GM18519 (cell line): ENCODE measurements around the gene ADAMTS6.

Experiments
- ATAC-seq: cut with Tn5 transposase; IDR thresholded peaks from one replicate; pipeline ENCODE4 v1.9.1; 2021; ENCODE audit warnings: mild to moderate bottlenecking, moderate library complexity; ENCODE audit not compliant: unreplicated experiment, low FRiP score

Gene ADAMTS6

DNA sequence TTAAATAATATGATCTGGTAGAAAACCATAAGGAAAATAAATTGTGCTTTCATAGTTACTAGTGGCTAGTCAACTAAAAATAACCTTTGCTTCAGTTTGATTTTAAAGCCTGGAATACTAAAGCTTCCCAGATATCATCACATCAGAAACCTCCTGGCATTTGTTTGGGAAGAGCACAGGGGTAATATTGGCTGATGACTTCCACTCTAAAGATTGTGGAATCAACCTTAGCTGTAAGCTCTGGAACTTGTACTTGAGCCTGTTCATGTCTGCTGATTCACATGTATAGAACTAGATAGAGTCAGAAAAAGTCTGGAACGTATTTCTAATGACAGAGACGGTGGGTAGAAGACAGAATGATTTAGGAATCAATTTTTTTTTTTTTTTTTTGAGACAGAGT, 367.9 kb downstream of the ADAMTS6 start:
- no peak for ATAC-seq

DNA sequence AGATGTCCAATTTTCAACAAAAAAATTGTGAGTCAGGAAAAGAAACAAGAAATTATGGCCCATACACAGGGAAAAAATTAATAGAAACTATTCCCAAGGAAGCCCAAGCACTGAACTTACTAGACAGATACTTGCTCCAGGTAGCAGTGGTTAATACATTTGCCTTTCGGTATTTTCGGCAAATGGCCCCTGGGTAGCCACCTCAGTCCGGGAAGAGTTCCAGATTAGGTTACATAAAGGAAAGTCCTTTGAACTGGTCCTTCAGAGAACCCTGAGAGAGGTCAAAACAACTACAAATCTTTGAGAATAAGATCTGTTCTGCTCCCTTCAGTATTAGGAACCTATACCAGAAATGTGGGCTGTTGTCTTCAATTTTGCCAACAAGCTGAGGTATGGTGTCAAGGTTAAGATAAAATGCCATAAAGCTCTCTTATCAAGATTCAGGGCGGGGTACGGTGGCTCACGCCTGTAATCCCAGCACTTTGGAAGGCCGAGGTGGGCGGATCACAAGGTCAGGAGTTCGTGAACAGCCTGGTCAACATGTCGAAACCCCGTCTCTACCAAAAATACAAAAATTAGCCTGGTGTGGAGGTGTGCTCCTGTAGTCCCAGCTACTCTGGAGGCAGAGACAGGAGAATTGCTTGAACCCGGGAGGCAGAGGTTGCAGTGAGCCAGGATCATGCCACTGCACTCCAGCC, 369.6 kb downstream of the ADAMTS6 start:
- no peak for ATAC-seq

DNA sequence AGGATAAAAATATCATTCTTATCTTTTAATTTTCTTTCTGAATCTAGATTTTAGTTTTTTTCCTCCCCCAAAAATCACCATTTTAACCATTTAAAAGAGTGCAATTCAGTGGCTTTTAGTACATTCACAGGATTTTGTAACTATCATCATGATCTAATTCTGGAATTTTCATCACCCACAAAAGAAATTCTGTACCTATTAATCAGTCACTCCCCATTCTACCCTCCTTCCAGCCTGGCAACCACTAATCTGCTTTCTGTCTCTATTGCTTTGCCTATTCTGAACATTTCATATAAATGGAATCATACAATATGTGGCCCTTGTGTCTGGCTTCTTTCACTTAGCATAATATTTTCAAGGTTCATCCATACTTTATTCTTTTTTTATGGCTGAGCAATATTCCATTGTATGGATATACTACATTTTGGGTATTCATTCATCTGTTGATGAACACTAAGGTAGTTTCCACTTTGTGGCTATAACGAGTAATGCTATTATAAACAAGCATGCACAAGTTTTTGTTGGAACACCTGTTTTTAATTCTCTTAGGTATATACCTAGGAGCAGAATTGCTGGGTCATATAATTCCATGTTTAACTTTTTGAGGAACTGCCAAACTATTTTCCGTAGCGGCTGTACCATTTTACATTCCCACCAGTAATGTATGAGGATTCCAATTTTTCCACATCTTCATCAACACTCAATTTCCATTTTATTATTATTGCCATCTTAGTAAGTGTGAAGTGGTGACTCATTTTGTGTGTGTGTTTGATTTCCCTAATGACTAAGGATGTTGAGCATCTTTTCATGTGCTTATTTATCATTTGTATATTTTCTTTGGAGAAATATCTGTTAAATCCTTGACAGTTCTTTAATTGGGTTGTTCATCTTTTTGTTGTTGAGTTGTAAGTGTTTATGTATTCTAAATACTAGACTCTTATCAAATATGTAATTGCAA, 372.7 kb downstream of the ADAMTS6 start:
- ATAC-seq = no peak

DNA sequence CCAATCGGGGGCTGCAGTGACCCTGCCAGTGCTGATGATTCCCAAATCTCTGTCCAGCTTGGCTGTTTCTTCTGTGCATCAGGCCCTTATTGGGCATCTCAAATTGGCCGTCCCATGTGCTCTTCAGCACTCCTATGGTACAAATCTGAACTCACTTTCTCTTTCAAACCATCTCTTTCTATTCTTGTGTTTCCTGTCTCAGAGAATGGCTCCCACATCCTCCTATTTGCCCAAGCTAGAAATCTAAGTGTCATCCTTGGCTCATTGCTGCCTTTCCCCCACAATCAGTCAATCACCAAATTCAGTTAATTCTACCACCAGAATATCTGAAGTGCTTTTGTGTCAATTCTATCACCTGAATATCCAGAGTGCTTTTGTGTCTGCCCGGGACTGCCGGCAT, 376.4 kb downstream of the ADAMTS6 start:
- peak; percentile 37 for ATAC-seq

DNA sequence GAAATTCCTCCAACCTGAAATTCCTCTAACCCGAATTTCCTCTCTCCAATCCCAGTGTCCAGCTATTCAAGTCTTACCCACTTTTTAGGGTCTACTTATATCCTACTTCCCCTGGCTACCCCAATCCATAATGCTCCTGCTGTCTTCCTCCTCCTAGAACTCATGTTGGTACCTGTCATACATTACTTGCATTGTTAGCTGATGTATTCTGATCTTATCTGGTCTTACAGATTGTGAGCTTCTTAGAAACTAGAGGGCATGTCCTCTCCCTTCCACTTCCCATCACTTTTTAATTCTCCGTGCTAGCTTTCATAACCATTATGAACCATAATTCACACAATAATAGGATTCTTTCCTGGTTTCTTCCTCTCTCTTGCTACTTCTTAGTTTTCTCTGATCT, 376.9 kb downstream of the ADAMTS6 start:
- no peak for ATAC-seq

DNA sequence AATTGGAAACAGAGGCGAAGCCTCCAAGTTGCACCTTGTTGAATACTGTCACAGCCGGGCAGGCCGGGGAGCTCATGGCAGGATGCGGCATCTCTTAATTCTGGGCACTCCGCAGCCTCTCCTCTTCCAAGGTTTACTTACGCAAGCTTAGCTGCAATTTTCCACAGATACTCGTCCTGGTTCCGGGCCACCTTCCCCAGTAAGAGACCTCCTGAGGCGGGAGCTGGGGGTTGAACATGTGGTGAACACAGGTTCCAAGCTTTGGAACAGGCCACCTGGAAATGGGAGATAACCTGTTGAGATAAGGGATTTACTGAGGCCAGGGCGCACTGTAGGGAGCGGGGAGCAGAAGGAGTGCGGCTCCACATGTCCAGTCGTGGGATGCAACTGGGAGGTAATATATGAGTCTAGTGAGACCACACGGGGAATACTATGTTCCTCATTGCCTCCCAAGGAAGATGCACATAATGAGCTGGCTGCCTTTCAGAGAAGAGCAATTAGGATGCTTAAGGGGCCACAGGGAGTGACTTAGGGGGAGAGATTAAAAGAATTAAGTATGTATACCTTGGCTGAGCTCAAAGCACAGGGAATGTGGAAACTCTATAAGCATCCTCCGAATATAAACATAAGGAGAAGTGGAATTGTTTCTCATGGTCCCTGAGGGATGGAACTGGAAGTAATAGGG, 377.8 kb downstream of the ADAMTS6 start:
- no peak for ATAC-seq

DNA sequence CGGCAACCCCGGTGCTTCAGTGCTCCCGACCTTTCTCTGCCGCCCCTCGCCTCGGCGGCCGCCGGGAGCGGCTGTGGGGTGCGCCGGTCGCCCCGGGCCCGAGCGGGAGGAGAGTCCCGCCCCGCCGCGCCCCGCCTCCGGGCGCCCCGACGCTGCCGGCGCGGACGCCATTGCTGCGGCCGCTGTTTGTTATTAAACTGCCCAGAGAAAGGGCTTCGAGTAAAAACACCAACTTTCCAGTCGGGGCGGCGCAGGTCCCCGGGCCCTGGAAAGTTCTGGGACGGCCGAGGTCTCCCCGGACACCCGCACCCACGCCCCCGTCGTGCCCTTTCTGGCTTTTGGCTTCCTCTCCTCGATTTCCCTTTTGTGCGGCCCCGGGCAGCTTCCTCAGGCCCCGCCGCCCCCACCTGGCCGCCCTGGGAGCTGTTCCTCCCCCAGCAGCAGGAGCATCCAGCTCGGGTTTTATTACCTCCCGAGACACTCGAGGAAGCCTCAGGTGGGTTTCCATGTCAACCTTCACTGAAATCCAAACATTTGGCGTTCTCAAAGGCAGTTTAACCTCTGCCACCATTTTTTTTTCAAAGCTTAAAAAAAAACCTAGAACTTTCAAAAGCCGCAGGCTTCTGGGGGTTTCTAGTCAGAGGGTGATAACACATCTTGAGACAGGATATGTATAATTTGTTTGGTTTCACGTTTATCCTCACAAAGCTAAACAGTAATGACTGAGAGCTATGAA, 378.6 kb downstream of the ADAMTS6 start:
- peak; percentile 49 for ATAC-seq

DNA sequence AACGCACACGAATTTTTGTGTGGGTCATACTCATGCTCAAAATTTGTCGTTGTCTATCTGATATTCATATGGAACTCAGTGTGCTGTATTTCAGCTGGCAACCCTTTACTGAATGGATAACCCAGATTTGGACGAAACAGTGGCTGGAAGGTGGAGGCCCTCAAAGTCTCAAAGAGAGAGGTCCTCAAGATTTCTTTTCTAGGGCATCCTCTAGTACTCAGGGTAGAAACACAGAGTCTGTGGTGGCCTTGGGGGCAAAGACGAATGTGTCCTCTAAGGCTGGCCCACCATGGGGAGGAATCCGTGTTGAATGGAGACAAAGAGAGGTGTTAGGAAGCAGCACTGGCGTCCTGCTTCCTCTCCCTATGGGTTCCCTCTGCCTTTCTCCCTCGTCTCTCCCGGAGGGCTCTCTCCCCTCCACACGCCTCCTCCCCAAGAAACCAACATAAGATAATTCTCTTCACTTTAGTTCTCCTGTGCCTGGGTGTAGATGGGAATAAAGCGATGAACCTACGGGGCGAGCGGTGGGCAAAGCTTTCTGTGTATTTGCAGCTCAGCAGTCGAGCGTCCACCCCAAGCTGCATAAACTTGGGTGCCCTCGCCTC, 379.2 kb downstream of the ADAMTS6 start:
- ATAC-seq = no peak

DNA sequence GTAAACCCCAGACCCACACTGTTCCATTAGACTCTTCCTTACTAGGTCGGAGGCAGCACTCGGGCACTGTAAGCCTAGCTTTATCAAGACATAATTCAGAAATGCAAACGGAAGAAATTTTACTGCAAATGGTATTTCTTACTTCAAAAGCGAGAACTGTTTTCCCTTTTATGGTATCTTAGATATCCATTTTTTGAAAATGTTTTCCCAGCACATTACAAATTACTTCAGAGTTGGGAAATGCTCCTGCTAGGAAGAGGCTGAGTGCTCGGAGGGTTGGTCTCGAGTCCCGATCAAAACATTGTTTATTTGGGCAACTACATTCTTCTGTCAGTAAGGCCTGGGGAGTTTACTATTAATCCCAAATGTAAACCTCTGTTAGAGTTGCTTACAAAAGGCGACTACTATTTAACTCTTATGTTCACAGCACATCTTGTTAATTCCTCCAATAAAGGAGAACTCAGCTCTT, 380.1 kb downstream of the ADAMTS6 start:
- ATAC-seq = no peak

DNA sequence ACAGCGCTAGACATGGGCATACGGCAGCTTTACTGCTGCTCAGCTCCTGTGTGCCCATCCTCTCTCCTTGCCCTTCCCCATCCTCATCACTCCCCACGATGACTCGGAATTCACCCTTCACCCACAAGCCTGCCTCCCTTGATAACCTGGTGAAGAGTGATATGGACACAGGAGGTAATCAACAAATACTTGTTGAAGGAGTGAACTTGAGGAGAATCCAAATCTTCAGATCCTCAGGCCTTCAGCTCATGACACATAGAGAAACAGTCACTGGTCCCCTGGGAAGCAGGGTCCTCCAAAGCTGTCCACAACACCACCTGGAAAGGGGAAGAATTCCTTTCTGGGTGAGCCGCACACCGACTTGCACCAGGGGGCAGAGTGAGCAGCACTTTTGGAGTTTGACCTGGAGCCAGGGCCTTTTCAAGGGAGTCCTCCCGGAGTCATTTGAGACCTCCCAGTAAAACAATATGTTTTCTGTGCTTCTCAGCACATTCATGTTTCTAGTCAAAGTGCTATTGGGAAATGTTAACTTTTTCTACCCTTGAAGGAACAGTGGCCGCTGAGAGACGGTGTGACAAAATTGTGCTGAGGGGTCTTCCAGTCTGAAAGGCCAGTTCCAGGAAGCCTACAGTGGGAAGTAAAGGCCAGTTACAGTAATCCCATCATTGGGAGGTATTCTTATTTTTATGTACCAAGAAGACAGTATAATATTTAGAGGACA, 380.6 kb downstream of the ADAMTS6 start:
- no peak for ATAC-seq
